ENCODE measurements around the gene GOLGA2.

The GOLGA2 gene

GRCh38 chr9:128304971-128305288, 29.1 kb upstream of the GOLGA2 start:
- TF ChIP-seq ZNF274 (IDR thresholded peaks at IDR 0.05; ENCODE audit: low read depth, low read length) = no peak
- no peak overlapping the region for H3K4me3 ChIP-seq (ENCODE audit: low read length)

GRCh38 chr9:128304136-128304970, 28.5 kb upstream of the GOLGA2 start:
- H3K4me3 ChIP-seq (ENCODE audit: low read length) = no peak overlapping the region
- TF ChIP-seq ZNF274 (IDR thresholded peaks at IDR 0.05; ENCODE audit: low read depth, low read length) = no peak

DNA sequence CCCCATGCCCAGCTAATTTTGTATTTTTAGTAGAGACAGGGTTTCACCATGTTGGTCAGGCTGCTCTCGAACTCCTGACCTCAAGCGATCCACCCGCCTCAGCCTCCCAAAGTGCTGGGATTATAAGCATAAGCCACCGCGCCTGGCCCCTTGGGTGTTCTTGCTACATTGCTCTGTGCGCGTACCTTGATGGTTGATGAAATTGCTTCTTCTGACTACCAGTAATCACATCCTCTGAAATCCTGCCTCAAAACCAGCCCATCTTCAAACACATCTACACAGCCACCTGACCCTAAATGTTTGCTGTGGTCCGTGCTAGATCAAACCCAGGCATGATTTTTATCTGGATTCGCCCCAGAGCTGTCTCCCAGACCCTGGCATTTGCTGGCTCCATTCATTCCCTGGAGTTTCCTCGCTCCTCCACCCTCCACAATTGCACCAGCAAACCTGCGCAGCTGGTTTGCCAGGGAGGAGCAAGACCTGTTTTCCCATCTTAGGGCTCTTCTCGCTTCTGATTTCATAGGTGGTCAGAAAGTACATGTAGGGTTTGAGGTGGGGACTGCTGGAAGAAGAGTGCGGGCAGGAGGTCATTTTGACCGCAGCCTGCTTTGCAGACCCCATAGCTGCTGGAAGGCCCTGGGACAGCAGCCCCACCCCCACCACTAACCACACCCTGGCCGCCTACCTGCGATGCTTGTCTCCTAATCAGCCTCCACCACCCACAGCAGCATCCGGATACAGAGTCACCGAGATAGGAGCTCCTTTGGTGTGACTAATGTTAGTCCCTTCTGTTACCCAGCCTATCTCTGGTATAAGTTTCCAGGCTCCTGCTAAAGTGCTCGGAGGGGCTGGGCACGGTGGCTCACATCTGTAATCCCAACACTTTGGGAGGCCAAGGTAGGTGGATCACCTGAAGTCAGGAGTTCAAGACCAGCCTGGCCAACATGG, 23.0 kb upstream of the GOLGA2 start:
- H3K4me3 ChIP-seq (ENCODE audit: low read length) = no peak overlapping the region
- TF ChIP-seq ZNF274 (IDR thresholded peaks at IDR 0.05; ENCODE audit: low read depth, low read length) = no peak

- no peak overlapping the region for H3K4me3 ChIP-seq (ENCODE audit: low read length)
- TF ChIP-seq ZNF274 (IDR thresholded peaks at IDR 0.05; ENCODE audit: low read depth, low read length) = no peak
These were observed 21.5 kb upstream of the GOLGA2 start for GRCh38 chr9:128297221-128297773.

GRCh38 chr9:128296340-128297220, 20.8 kb upstream of the GOLGA2 start:
- TF ChIP-seq ZNF274 (IDR thresholded peaks at IDR 0.05; ENCODE audit: low read depth, low read length) = no peak
- H3K4me3 ChIP-seq (ENCODE audit: low read length) = no peak overlapping the region

DNA sequence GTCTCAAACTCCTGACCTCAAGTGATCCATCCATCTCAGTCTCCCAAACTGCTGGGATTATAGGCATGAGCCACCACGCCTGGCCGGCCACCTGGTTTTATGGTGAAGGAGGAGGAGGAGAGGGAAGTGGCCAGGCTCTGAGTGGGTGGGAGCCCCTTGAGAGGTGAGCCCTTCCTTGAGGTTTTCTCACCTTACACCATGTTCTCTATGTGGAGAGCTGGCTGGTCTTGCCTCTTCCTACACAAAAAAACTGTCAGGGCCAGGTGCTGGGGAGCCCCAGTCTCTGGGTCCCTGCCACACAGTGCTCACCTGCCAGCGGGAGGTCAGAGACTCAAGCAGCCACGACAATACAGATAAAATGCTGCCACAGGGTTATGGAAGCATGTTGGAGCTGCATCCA, 18.3 kb upstream of the GOLGA2 start:
- TF ChIP-seq ZNF274 (IDR thresholded peaks at IDR 0.05; ENCODE audit: low read depth, low read length) = no peak
- no peak overlapping the region for H3K4me3 ChIP-seq (ENCODE audit: low read length)

- H3K4me3 ChIP-seq (ENCODE audit: low read length) = no peak overlapping the region
- no peak for TF ChIP-seq ZNF274 (IDR thresholded peaks at IDR 0.05; ENCODE audit: low read depth, low read length)
These were observed 17.3 kb upstream of the GOLGA2 start for GRCh38 chr9:128293091-128293490.

GRCh38 chr9:128292009-128292408, 16.2 kb upstream of the GOLGA2 start:
- TF ChIP-seq ZNF274 (IDR thresholded peaks at IDR 0.05; ENCODE audit: low read depth, low read length) = no peak

GRCh38 chr9:128288273-128289004, 12.6 kb upstream of the GOLGA2 start:
- no peak for TF ChIP-seq ZNF274 (IDR thresholded peaks at IDR 0.05; ENCODE audit: low read depth, low read length)
- no peak overlapping the region for H3K4me3 ChIP-seq (ENCODE audit: low read length)

More at GRCh38 chr9:128292009-128292408, 16.2 kb upstream of the GOLGA2 start:
- no peak overlapping the region for H3K4me3 ChIP-seq (ENCODE audit: low read length)

- no peak for TF ChIP-seq ZNF274 (IDR thresholded peaks at IDR 0.05; ENCODE audit: low read depth, low read length)
- no peak overlapping the region for H3K4me3 ChIP-seq (ENCODE audit: low read length)
These were observed 10.6 kb upstream of the GOLGA2 start for GRCh38 chr9:128286440-128286839.

DNA sequence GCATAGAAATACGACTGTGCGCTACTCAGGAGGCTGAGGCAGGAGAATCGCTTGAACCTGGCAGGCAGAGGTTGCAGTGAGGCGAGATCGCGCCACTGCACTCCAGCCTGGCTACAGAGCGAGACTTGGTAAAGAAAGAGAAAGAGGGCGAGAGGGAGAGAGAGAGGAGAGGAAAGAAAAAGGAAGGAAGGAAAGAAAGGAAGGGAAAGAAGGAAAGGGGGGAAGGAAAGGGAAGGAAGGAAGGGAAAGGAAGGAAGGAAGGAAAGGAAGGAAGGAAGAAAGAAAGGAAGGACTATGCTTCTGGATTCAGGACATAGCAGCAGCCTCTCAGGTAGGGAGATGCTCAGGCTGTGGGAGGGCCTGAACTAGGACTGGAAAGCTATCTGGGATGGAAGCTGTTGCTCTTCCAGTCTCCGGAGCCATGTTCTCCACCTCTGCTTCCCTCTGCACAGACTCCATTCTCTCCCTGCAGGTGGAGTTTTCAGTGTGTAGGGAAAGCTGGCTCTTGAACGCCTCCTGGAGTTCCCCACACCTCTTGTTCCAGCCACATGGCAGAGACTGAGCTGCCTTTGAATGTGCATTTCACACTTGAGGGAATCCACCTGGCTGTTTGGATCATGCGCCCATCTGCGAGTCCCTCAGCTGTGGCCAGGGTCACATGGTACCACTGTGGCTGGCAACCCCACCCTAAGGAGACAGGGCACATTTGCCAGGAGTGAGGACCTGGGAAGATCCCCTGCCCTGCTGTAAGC, 9.4 kb upstream of the GOLGA2 start:
- H3K4me3 ChIP-seq (ENCODE audit: low read length) = no peak overlapping the region
- no peak for TF ChIP-seq ZNF274 (IDR thresholded peaks at IDR 0.05; ENCODE audit: low read depth, low read length)

DNA sequence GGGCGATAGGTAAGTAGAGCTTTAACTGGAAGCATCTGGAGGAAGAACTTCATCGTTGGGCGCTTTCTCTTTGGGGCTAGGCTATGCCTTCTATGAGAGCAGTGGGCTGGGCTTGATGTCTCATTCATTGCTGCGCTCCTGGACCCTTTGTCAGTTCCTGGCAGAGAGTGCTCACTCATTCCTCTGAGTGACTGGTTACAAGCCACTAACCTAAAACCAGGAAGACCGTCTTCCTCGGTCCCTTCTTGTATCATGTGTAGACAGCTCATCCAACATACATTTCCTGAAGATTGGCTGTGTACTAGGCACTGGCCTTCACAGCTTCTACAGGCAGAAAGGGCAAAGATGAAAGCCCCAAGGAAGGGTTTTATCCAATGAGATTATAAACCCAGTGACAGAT, 6.7 kb upstream of the GOLGA2 start:
- no peak for TF ChIP-seq ZNF274 (IDR thresholded peaks at IDR 0.05; ENCODE audit: low read depth, low read length)
- no peak overlapping the region for H3K4me3 ChIP-seq (ENCODE audit: low read length)
